ENCODE results near the gene DACT2.
"Not testable (repeated sequence)": the region's sequence is repeated elsewhere in the genome, so short reads cannot be mapped to it uniquely, and the experiment has no call there.

The DACT2 gene

DNA sequence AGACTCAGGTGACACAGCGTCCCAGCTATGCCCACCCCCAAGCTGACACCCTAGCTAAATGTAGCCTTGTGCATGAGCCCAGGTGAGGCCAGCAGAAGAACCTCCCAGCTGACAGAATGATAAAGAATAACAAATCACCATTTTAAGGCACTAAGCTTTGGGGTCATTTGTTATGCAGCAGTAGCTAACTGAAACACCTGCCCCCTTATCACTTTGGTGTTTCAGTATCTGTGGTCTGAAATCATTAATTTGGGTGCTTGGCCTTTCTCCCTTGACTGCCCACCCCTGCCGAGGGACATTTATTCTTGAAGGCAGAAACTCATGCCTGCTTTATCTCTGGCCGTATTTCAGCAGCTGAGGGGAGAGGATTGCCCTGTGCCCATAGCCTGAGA lies 30.0 kb downstream of the DACT2 start:
- in situ Hi-C loops (cut with MboI; ENCODE audit: low pct_unique_long_range_greater_than_20kb, low sequenced_read_pairs): no loop called here
- no peak for DNase-seq

DNA sequence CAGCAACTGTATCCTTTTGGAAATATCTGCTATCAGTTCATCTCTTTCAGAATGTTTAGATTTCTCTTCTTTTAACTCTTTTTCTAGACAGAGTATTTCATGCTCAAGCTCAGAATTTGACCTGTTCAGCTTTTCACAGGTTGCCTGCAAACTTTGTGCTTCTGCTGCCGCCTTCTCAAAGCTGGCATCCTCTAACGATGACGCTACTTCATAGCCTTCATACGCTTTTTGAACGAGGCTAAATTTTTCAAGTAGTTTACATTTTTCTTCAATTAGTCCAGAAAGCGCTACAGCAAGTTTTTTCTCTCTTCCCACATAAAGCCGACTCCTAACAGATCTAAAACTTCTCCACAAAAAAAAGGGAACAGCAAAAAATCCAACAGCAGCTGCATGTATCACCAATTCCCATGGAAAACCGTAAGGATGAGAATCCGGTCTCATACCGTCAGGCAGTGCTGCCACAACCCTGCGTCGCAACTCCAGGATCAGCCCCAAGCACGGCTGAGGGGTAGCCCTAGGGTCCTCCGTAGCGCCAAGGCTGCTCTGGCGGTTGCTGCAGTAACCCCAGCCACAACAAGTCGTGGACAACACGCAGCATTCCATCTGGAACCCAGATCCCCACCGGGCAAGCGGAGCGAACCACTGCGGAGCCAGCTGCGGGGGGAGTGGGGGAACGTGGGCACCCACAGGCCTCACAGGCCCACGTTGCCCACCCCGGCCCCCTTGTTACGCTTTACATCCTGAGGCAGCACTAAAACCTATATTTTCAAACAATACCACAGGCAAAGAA lies 30.6 kb downstream of the DACT2 start:
- in situ Hi-C loops (cut with MboI; ENCODE audit: low pct_unique_long_range_greater_than_20kb, low sequenced_read_pairs): no loop called here
- no peak for DNase-seq

DNA sequence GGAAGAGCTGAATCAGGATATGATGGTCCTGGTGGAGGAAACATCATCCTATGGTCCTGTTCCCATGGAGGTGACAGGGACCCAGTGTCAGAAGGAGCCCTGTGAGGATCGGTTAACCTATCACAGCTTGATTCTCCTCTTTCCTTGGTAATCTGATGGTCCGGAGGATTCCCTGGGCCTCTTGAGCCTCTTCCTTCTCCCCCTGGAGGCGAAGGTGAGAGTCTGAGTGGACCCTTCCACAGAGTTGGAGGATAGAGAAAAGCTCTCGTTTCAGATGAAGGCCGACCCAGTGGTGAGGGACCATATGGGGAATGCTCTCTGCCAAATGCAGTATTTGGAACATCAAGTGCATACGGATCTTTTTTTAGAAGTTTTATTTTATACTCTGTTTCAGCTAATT lies 32.1 kb downstream of the DACT2 start:
- in situ Hi-C loops (cut with MboI; ENCODE audit: low pct_unique_long_range_greater_than_20kb, low sequenced_read_pairs); DNase-seq: not testable (repeated sequence)

DNA sequence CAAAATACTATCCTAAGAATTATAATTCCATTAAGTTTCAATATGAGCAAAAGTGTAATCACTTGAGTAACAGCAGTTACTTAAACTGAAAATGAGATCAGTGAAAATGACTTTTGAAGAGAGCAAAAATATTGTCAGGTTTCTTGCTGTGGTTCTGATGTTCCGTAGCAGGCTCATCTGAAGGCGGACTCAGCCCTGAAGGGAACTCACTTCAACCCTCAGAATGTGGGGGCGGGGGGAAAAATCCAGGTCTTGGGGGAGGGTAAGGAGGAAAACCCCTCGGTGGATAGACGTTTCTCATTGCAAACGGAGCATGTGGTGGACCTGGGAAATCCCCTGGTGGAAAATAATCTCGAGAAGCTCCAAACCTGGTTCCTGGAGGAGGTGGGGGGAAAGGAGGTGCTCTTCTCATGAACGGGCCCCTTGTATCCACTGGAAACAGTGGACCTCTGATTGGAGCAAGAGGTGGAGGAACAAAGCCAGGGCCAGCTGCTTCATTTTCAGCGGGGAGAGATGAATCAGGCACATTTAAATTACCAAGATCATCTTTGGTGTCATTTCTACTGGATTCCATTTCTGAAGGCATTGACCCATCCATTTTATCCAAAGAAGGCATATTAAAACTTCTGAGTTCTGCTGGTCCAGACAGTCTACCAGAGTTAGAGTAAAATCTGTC lies 32.7 kb downstream of the DACT2 start:
- in situ Hi-C loops (cut with MboI; ENCODE audit: low pct_unique_long_range_greater_than_20kb, low sequenced_read_pairs); DNase-seq: not testable (repeated sequence)

DNA sequence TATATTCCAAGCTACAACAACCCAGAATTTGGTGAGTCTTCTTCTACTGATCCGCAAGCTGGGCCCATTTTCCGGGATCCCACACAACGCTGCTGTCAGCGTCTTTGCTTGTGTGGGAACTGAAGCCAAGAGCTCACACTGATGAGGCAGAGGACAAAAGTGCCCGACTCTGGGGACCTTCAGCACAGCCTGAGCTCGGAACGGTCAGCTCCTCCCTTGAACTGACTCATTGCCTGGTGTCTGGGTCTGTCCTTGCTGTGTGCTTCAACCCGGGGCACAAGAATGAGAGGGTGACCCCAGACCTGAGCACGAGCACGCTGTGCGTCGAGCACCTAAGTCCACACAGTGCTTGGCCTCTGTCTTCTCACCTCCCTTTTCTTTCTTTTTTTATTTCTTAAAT lies 33.5 kb downstream of the DACT2 start:
- in situ Hi-C loops (cut with MboI; ENCODE audit: low pct_unique_long_range_greater_than_20kb, low sequenced_read_pairs): no loop called here
- no peak for DNase-seq

DNA sequence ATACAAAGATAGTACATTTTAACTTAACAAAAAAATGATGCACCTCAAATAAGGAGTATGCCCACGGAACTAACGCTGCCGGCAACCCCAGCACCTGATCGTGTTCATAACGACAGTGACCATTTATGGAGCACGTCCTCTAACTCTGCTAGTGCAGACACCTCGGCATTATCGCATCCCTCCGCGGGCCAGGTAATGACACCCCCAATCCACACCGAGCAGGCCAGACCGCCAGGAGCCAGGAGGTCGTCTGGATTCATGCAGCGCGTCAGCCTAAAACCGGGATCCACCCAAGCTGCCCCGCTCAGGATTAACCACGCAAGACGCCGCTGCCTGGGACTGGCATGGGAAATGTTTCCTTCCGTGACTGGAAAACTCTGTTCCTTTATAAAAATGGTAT lies 34.1 kb downstream of the DACT2 start:
- no peak for DNase-seq
- in situ Hi-C loops (cut with MboI; ENCODE audit: low pct_unique_long_range_greater_than_20kb, low sequenced_read_pairs): no loop called here

DNA sequence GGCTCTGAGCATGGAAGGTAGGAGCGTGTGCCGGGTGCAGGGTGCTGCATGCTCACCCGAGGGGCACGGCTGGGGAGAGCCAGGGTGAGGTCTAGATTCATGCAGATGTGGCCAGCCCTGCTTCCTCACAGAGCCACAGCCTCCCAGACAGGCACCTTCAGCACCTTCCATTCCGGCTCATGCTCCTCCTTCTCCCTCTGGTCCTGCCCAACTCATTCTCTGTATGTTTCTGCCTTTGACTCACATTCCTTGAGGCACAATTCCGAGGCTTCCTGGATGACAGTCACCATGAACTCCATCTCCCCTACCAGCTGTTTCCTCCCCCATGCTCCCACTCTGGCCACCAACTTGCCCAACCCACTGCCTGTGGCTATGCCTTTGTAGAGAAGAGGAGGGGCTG lies 35.4 kb downstream of the DACT2 start:
- in situ Hi-C loops (cut with MboI; ENCODE audit: low pct_unique_long_range_greater_than_20kb, low sequenced_read_pairs): no loop called here

DNA sequence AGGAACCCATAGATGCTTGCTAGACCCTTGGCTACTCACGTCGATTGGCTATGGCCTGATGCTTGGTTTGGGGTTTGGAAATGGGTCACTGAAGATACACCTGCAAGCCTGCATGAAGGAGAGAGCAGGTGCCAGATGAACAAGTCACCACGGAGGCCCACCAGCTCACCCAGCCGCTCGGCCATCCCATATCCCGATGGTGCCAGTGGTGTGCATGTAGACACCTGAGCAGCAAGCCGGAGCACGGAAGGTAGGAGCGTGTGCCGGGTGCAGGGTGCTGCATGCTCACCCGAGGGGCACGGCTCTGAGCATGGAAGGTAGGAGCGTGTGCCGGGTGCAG lies 35.9 kb downstream of the DACT2 start:
- no peak for DNase-seq
- in situ Hi-C loops (cut with MboI; ENCODE audit: low pct_unique_long_range_greater_than_20kb, low sequenced_read_pairs): no loop called here

More for the DNA sequence above, 35.4 kb downstream of the DACT2 start:
- DNase-seq: no peak

DNA sequence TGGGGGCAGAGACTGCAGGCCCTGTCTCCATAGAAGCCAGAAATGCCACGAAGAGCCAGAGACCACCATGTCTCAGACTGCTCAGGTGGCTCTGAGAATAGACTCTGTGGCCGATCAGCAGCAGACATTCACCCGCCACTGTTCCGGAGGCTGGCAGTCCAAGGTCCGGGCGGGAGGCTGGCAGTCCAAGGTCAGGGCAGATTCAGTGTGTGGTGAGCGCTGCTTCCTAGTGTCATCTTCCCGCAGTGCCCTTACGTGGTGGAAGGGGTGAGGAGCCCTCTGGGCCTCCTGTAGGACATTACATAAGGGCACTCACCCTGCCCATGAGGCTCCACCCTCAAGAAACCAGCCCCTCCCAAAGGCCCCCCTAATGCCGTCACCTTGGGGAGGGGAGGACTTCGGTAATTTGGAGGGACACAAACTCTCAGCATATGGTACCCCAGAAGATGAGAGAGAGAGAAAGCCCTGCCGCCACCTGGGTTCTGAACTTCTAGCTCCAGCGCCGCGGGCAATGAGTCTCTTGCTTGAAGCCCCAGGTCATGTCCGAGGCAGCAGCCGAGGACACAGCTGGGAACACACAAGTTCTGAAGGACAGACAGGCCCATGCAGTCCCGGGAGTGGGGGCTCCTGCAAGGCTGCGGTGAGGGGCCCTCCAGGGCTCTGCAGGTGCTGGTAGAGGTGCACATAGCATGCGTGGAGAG lies 36.4 kb downstream of the DACT2 start:
- in situ Hi-C loops (cut with MboI; ENCODE audit: low pct_unique_long_range_greater_than_20kb, low sequenced_read_pairs): no loop called here
- no peak for DNase-seq

DNA sequence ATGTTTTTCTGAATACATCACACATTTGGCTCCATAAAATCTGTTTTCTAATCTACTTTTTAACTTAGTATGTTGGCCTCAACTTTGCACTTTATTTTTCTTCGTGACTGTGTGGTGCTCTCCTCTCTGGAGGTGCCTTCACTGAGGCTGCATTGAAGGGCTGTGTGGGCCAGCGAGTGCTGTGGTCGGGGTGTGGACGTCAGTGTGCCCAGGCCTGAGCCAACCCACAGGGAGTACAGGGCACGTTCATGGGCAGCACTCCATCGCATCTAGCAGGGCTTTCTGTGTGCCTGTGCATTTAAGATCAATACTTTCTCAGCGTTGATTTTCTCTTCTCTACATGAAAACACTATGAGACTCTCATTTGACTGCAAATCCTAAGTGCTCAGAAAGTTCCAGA lies 37.8 kb downstream of the DACT2 start:
- in situ Hi-C loops (cut with MboI; ENCODE audit: low pct_unique_long_range_greater_than_20kb, low sequenced_read_pairs): no loop called here
- no peak for DNase-seq

DNA sequence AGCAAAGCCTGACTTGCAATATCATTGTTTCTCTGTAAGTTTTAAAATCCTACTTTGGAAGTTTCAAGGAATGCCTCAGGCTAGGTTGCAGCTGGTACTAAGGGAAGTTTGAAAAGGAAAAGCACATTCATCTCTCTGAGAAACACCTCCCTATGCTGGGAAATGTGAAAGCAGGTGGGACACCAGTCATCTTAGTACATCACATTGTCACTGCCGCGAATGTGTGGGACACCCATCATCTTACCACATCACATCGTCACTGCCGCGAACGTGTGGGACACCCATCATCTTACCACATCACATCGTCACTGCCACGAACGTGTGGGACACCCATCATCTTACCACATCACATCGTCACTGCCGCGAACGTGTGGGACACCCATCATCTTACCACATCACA lies 38.3 kb downstream of the DACT2 start:
- DNase-seq; in situ Hi-C loops (cut with MboI; ENCODE audit: low pct_unique_long_range_greater_than_20kb, low sequenced_read_pairs): not testable (repeated sequence)

DNA sequence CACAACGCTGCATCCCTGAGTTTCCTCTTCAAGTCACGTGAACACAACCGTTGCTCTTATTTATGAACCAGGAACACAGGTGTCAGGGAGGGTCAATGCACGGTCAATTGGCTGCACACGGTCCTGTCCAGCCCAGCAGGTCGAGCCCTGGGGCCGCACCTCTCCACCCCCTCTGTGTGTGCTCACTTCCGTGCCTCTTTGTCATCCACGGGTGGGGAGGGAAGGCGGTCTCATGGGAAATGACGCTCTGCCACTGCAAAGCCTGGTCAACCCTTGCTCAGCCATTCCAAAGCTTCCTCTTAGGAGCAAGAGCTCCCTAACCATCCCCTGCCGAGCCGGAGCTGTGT lies 38.7 kb downstream of the DACT2 start:
- in situ Hi-C loops (cut with MboI; ENCODE audit: low pct_unique_long_range_greater_than_20kb, low sequenced_read_pairs): no loop called here
- no peak for DNase-seq

DNA sequence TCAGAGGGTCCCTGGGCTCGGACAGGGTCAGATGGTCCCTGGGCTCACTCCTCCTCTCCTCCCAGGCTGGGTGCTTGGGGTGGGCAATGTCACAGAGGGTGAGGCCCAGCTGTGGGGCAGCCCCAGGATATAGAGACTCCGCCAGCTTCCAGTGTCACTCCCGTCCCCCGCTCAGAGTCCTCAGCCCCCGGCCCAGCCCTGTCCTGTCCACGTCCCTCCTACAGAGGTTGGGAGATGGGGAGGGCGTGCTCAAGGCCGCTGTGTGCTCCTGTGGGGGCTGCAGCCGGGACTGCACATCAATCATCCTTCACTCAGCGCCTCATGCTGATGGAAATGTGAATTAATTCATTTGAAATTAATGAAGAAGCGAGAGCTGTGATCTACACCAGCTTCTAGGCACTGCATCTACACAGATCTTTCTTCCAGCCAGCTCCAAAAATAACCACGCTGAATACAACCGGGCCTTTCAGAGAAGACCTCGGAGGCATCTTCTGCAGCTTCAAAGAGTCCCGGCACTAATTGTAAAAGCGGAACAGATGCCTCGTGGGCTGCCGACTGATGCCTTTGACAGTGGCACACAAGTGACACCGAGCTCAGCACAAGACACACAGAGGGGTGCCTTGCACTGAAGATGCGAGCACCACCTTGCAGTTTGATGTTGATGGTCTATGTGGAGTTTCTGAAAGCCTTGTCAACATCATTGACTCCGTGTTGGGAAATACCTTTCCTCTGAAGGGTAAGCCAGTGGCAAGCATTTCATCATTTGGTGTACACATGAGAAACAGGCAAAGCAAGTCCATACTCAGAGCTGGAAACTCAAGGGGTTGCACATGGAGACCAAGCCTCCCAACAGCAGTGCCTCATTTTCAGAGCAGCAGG lies 39.3 kb downstream of the DACT2 start:
- DNase-seq: no peak
- in situ Hi-C loops (cut with MboI; ENCODE audit: low pct_unique_long_range_greater_than_20kb, low sequenced_read_pairs): no loop called here

DNA sequence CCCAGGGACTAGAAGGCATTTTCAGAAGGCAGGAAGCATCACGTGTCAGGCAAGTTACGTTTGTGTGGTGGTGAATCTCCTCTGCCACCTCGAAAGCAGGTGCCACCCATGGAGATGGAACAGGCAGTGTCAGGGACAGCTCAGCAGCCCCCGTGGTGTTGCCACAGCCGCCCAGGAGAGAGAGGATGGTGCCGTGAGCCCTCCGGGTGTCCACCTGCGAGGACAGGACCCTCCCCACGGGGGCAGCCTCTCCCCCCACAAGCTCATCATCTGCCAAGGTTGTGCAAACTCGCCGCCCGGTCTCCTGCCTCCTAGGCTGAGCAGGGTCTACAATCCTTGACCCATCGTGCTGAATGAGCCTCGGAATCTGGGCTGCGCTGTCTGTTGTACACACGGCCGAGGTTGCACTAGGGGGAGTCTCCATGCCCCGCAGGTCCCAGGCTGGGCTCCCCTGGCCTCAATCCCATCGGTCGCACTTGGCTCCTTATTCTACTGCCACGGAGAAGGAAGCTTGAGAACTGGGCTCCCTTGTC lies 40.1 kb downstream of the DACT2 start:
- in situ Hi-C loops (cut with MboI; ENCODE audit: low pct_unique_long_range_greater_than_20kb, low sequenced_read_pairs): no loop called here
- no peak for DNase-seq

DNA sequence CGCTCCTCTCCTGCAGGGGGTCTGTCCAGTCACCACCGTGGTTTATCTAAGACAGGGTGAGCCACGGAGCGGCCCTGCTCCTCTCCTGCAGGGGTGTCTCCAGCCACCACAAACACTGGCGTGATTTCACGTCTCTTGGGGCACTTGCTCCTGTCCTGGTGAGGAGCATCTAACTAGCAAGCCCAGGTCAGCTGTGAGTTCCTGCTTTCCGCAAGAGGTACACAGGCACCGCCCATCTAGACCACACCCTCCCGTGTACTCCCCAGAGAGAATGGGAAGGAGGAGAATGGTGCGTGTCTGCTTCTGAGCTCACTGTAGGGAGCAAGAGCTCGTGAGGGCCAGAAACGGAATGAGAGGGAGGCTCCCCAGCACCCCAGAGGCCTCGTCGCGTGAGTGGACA lies 40.7 kb downstream of the DACT2 start:
- in situ Hi-C loops (cut with MboI; ENCODE audit: low pct_unique_long_range_greater_than_20kb, low sequenced_read_pairs): no loop called here
- no peak for DNase-seq

DNA sequence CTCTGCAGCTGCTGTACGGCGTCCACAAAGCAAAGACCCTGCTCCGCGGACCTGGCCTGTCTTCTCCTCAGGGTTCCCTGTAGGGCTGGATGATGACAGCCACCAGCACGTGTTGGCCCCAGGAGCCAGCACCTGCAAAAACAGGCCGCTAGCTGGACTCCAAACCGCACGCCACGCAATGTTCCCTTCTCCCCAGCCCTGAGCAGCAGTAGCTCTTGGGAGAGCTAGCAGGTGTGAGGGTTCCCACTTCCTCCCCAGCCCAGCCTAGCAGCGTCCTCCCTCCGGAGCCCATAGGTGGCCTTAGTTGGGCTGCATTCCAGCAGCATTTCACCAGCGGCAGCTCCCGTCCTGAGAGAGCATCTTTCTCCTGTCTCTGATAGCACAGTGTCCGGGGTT lies 42.3 kb downstream of the DACT2 start:
- in situ Hi-C loops (cut with MboI; ENCODE audit: low pct_unique_long_range_greater_than_20kb, low sequenced_read_pairs): no loop called here
- no peak for DNase-seq

DNA sequence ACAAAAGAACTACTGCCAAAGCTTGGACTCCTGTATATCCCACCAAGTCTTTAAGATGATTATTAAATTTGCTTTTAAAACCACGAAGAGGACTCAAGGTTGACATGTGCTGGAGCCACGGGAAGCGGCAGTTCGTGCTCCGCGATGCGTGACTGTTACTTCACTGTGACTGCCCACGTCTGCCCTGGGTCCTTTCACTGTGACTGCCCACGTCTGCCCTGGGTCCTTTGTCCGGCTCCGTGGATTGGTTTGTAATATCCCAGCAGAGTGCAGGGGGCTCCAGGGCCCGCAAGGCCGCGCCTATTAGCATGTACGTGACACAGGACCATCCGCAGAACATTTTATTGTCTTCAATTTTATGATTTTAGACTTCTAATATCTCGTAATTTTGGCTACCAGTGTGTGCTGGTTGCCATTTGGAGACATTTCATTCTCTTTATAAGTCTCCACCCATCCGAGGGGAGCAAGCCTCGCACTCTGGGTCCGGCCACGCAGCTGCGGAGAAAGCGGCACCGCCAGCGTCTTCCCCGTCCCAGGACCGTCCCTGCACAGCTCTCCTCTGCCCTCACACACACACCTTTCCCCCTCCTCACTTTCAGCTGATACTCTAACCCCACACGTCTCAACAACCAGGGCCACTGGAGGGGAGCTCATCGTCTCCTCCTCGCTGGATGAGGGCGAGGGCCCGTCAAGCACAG lies 42.9 kb downstream of the DACT2 start:
- in situ Hi-C loops (cut with MboI; ENCODE audit: low pct_unique_long_range_greater_than_20kb, low sequenced_read_pairs): no loop called here
- no peak for DNase-seq

DNA sequence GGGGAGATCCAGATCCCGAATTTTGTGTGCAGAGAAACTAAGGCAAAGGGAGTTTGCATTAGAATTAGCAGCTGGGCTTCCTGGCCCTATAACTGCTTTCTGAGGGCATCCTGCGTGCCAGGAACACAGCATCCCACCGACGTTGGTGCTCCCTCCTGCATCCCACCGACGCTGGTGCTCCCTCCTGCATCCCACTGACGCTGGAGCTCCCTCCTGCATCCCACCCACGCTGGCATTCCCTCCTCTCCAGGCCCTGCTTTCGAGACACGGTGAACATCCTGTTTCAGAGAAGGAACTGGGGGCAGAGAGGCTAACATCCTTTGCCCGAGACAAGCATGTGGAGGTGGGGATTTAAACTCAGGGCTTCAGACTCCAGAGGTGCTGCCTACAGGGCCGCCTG lies 44.4 kb downstream of the DACT2 start:
- in situ Hi-C loops (cut with MboI; ENCODE audit: low pct_unique_long_range_greater_than_20kb, low sequenced_read_pairs): no loop called here
- no peak for DNase-seq

All from KBM-7 (cell line).